NCI-H1930 (cell line): ENCODE measurements around the gene GATAD1.
"Not testable (repeated sequence)": the region's sequence is repeated elsewhere in the genome, so short reads cannot be mapped to it uniquely, and the experiment has no call there.

Source experiments
- DNase-seq, 2 experiments: peaks; one replicate each; lab custom pipeline; 2025; lab: John Stamatoyannopoulos, UW

GATAD1 gene

GRCh38 chr7:92447345-92448204 lies at the start of gene GATAD1:
GATAD1 (plus strand) TSS chr7:92447482; CDS start chr7:92447730, 248 bp downstream.
- peak; percentile 92 for DNase-seq

- DNase-seq, result no peak
These were observed 49.7 kb upstream of the GATAD1 start for GRCh38 chr7:92397542-92397941.

- peak; percentile 20 to 43 for DNase-seq
These were observed 47.3 kb upstream of the GATAD1 start for GRCh38 chr7:92400013-92400412.

- no peak for DNase-seq
These were observed 44.1 kb upstream of the GATAD1 start for GRCh38 chr7:92402920-92403759.

- DNase-seq, result no peak
These were observed 43.6 kb upstream of the GATAD1 start for GRCh38 chr7:92403760-92404074.

- DNase-seq, result no peak
These were observed 43.1 kb upstream of the GATAD1 start for GRCh38 chr7:92404170-92404614.

GRCh38 chr7:92409357-92409756 lies 37.9 kb upstream of the GATAD1 start:
- DNase-seq, result no peak

- not testable (repeated sequence) for DNase-seq
These were observed 37.1 kb upstream of the GATAD1 start for GRCh38 chr7:92410162-92410561.

- no peak for DNase-seq
These were observed 34.5 kb upstream of the GATAD1 start for GRCh38 chr7:92412745-92413144.

GRCh38 chr7:92413550-92413949 lies 33.7 kb upstream of the GATAD1 start:
- DNase-seq, result no peak

GRCh38 chr7:92415225-92415624 lies 32.1 kb upstream of the GATAD1 start:
- DNase-seq, result no peak

- DNase-seq, result no peak
These were observed 29.4 kb upstream of the GATAD1 start for GRCh38 chr7:92417913-92418312.

- no peak for DNase-seq
These were observed 25.4 kb upstream of the GATAD1 start for GRCh38 chr7:92421676-92422435.

- DNase-seq, result no peak
These were observed 24.4 kb upstream of the GATAD1 start for GRCh38 chr7:92422926-92423325.

GRCh38 chr7:92423710-92424131 lies 23.6 kb upstream of the GATAD1 start:
- DNase-seq, result no peak

- no peak for DNase-seq
These were observed 21.9 kb upstream of the GATAD1 start for GRCh38 chr7:92425311-92425947.

- DNase-seq, result no peak
These were observed 20.1 kb upstream of the GATAD1 start for GRCh38 chr7:92427193-92427592.

- DNase-seq, result no peak
These were observed 14.9 kb upstream of the GATAD1 start for GRCh38 chr7:92432299-92432946.

GRCh38 chr7:92433019-92433418 lies 14.3 kb upstream of the GATAD1 start:
- DNase-seq, result no peak

- no peak for DNase-seq
These were observed 11.7 kb upstream of the GATAD1 start for GRCh38 chr7:92435542-92435941.
